HG03280 (cell line): ENCODE data around the gene SNX20.

Experiments
- ATAC-seq: cut with Tn5 transposase; IDR thresholded peaks from one replicate; pipeline ENCODE4 v1.9.1; 2021; ENCODE audit warnings: mild to moderate bottlenecking, moderate library complexity; ENCODE audit not compliant: unreplicated experiment

SNX20 gene

DNA sequence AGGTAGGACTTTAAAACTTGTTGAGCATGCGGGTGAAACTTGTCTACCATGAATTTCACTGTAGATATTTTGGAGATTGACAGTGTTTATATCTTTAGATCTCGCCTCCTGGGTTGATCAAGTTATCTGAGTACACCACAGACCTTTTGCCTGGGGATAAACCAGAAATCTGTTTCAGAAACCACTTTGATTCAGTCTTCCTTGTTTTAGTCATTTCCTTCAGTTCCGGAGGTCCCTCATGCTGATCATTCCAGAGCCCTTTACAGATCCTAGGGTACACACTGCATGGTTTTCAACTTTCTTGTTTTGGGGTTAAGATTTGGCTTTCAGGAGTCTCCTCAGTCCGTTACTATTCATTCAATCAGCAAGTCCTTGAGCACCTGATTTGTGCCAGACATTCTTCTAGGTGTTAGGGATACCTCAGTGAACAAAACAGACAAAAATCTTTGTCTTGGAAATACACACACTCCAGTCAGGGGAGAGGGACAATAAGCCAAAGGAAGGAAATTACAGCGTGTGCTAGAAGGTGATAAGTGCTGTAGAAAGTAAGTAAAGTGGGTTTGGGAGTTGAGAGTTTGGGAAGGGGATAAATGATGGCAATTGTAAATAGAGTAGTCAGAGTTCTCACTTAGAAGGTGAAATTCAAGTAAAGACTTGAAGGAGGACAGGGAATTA lies 24.5 kb upstream of the SNX20 start:
- ATAC-seq, result no peak

DNA sequence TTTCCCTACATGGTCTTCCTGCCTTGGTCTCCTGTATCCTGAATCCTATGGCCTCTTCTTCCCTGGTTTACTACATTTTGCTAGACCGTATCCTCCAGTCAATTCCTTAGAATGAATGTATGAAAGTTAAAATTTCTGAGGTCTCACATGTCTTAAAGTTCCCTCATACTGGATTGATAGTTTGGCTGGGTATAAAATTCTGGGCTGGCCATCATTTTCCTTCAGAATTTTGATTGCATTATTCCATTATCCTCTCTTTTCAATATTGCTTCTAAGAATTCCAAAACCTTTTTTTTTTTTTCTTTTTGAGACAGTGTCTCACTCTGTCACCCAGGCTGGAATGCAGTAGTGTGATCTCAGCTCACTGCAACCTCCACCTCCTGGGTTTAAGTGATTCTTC lies 23.1 kb upstream of the SNX20 start:
- ATAC-seq, result no peak

DNA sequence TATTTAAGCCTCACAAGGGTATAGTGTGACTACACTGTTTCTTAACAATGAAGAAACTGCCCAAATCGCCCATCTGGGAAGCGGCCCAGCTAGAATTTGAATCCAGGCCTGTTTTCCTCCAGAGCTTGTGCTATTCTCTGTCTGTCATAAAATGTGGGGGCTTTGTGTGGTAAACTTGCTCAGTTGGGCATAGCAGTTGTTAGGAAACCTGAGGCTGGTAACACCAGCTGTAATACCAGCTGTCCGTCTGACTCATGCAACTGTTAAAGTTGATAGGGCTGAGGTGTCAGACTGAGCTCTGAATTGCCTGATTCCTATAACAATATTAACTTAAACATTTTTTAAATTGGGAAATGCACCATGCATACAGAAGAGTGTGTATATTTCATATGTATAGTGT lies 21.6 kb upstream of the SNX20 start:
- no peak for ATAC-seq

DNA sequence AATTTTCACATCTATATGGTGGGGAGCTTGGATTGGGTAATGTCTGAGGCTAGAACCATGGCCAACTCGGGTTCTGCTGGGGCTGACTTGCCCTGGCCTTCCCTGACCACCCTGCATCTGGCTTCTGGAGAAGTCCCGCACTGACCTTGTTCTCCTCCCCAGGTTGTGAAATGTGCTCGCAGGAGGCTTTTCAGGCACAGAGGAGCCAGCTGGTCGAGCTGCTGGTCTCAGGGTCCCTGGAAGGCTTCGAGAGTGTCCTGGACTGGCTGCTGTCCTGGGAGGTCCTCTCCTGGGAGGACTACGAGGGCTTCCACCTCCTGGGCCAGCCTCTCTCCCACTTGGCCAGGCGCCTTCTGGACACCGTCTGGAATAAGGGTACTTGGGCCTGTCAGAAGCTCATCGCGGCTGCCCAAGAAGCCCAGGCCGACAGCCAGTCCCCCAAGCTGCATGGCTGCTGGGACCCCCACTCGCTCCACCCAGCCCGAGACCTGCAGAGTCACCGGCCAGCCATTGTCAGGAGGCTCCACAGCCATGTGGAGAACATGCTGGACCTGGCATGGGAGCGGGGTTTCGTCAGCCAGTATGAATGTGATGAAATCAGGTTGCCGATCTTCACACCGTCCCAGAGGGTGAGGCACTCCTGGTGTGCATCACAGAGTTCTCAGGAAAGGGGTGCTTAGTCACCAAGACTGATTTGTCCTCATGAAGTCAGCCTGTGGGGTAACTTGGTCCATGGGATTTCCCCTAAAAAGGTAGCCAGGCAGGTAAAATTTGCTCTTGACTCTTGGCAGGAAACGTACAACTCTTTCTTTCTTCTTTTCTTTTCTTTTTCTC lies 18.4 kb upstream of the SNX20 start:
- no peak for ATAC-seq

DNA sequence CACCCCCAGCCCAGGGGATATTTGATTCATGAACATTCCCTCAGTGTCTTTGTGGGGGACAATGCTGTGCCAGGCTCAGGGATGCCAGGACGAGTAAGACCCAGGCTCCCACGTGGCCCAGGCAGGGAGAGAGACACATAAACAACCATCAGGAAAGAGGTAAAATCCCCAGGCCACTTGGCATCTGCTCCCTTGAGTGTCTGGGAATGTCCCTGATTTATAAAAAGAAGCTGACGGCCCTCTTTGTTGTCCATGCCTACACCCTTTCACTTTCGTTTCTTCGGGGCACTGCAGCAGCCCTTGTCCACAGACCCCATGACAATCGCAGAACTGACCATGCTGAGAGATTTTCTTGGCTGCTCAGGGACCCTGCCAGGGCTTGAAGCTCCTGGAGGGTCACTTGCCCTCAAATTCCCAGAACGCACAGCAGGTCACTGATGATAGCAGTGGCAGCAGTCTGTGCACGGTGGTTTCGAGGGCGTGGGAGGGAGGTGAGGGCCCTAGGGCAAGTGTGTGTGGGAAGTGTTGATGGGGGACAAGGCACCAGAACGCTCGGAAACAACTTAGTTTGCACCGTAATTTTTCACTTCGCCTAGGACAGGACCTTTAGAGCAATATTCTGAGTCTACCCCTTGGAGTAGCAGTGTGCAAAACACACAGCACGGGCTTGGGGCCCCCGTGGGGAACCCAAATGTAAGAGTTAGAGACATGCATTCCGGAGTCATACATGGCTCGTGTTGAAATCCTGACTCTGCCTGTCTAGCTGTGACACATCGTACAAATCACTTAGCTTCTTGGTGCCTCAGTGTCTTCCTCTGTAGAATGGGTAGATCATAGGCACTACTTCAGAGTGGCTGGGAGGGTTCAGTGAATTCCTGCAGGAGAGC lies 17.0 kb upstream of the SNX20 start:
- ATAC-seq, result peak; percentile 46

DNA sequence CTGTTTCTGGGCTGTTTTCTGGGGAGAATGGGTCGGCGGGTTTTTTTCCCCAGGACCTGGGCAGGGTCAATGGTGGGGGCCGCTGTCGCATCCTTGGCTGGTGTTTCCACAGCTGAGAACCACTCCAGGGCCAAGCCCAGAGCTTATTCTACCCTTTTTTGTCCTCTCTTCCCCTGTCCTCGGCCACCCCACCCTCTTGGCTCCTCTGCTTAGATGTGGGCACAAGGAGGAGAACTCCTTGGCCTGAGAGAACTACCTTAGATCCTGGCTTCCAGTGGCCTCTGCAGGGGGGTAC lies 16.3 kb upstream of the SNX20 start:
- no peak for ATAC-seq

DNA sequence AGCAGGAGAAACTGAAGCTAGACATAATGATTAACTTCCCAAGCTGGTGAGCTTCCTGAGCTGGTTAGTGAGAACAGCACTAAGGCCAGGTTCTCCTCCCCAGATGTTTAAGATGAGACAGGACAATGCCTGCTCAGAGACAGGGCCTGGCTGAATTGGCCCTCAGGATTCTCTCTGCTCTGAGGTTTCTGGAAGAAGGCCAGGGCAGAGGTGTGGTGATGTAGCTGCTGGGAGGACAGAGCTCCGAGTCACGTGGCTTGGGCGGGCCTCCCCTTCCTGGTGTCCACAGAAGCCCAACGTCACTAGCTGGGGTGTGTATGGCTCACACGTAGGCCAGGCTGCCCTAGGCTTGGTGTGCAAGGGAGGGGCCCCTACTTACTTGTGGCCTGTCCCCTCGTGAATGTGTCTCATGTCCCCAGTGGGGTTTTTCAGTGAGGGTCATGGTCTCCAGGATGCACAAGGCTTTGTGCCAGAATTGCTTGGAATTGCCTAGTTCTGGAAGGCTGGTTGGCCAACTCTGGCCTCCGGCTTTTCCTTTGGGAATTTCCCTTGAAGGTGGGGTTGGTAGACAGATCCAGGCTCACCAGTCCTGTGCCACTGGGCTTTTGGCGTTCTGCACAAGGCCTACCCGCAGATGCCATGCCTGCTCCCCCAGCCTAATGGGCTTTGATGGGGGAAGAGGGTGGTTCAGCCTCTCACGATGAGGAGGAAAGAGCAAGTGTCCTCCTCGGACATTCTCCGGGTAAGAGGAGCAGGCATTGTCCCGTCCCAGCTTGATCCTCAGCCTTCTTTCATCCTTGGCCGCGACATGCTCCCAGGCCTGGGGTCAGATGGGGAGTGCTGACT lies 15.7 kb upstream of the SNX20 start:
- peak; percentile 53 for ATAC-seq

DNA sequence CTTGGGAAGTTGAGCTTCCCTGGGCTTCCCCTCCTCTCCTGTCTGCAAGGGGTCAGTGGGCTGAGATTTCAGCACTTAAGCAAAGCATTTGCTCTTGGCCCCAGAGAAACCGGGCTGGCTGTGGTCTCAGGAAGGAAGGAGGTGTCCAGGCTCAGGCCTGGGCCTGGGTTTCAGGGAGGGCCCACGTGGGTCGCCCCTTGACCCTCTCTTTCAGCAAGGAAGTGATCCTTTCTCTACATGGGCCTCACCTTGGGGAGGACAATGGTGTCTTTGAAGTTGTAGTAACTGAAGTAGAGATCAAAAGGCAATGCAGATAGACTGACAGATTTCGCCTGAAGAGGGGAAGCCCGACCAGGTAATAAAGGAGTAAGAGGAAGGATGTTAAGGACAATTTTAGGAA lies 15.0 kb upstream of the SNX20 start:
- ATAC-seq, result no peak

DNA sequence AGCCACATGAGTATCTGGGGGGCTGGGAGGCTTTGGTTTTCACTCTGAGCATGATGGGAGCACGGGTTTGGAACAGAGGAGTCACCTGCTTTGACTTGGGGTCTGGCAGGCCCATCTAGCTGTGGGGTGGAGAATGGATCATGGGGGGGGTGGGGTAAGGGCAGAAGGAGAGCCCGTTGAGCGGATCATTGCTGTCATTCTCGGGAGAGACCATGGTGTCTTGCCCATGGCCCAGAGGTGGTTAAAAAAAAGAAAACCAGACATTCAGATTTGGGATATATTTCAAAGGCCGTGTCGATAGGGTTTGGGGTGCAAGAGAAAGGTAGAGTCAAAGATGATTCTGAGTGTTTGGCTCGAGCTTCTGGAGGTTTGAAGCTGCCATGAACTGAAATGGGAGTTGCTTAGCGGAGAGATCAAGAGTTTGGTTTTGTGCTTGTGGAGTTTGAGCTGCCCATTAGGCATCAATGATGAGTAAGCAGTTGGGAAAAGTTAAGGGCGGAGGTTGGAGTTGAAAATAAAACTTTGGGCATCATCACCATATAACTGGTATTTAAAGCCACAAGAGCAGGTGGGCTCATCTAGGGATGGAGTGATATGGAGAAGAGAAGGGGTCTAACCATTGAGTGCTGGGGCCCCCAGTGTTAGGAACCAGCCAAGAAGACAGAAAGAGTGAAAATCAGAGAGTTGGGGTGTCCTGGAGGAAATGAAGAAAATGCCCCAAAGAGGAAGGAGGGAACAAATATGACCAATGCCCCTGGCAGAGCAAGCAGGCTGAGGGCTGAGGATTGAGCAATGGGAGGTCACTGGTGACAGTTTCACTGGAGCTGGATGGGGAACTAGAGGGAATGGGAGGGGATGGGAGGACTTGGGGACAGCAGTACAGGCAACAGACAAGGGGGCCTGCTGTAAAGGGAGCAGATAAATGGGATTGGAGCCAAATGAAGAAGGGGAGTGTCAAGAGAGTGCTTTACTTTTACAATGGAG lies 14.2 kb upstream of the SNX20 start:
- no peak for ATAC-seq

DNA sequence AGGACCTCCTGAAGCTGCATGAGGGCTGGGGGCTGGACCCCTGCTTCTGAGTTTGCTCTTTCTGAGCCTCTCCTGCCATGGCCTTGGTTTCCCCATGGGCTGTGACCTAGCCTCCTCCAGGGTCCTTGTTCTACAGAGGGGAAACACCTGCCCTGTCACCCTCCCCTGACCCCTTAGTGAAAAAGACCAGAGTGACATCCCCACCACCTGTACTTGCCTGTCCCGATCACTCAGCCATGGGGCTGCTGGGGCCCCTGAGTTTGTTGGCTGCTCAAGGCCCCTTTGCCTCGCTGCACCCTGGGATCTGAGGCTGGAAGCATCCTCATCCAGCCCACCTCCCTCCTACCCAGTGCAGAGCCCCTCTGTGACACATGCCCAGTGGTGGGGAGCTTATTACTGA lies 13.1 kb upstream of the SNX20 start:
- ATAC-seq, result no peak

DNA sequence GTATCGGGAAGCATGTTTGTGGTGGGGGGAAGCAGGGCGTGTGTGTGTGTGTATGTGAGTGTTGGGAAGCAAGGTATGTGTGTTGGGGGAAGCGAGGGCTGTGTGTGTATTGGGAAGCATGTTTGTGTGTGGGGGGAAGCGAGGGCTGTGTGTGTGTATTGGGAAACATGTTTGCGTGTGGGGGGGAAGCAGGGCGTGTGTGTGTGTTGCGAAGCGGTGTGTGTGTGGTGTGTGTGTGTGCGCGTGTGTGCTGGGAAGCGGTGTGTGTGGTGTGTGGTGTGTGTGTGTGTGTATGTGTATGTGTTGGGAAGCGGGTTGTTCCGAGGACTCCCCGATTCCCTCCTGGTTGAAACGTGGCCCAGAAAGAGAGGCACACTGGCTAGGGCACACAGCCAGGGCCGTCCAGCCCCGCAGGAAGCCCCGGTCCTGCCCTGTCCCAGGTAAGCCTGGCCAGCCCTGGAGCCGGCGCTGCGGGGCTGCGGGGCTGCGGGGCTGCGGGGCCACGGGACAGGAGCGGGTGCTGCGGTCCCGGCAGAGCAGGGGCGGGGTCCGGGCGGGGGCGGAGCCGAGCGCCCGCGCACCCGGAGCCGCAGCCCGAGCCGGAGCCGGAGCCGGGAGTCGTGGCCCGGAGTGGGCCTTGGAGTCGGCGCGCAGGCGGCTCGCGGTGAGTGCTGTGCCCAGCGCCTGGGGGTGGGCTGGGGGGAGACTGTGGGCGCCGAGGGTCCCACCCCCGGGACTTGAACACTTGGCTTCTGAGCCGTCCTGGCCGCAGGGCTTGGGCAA lies 12.1 kb upstream of the SNX20 start, which contains the start of gene NOD2:
Gene NOD2 (plus strand): TSS at position 608 of the 783 bp plus-strand sequence. CDS start 5,890 bp downstream, outside the sequence.
- ATAC-seq, result no peak

DNA sequence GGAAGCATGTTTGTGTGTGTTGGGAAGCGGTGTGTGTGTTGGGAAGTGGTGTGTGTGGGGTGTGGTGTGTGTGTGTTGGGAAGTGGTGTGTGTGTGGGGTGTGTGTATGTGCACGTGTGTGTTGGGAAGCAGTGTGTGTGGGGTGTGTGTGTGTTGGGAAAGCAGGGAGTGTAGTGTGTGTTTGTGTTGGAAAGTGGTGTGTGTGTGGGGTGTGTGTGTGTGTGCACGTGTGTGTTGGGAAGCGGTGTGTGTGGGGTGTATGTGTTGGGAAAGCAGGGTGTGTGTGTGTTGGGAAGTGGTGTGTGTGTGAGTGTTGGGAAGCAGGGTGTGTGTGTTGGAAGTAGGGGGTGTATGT lies 11.5 kb upstream of the SNX20 start:
- no peak for ATAC-seq

DNA sequence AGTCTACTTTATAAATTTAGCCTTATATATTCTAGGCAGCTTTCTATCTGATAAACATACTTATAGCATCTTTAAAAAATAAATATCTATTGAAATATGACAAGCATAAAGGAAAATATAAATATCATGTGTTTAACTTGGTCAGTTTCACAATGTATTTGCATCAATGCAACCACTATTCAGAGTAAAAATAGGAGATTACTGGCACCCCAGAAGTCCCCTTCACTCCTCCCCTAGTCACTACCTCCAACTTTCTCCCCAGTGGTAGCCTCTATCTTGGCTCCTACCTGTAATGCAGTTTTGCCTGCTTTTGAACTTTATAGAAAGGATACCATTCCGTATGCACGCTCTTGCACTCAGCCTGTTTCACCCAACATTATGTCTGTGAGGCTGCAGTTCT lies 9.1 kb upstream of the SNX20 start:
- ATAC-seq, result no peak

DNA sequence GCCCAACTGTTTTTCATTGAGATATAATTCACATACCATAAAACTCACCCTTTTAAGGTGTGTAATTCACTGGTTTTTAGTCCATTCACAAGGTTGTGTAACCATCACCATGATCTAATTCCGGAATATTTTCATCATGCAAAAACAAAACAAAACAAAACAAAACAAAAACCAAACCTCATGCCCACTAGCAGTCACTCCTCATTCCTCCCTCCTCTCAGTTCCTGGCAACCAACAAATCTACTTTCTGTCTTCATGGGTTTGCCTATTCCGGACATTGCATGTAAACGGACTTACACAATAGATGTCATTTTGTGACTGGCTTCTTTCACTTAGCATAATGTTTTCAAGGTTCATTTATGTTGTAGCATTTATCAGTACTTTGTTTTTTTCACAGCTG lies 7.8 kb upstream of the SNX20 start:
- ATAC-seq, result no peak

DNA sequence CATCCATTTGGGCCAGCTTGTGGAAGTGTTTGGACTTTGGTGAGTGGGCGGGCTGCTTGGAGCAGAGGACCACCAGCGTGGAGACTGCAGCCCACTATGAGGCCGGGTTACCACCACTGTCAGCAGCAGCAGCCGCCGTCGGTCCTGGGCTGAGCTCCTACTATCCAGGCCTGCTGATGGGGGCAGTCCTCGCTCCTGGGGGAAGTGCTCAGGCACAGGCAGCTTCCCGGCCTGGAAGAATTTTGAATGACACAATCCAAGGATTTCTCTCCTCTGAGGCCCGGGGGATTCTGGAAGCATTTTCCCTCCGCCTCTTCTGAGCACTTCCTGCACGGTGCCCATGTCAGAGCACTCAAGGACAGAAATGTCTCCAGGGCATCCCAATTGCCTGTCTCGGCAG lies 7.0 kb upstream of the SNX20 start:
- no peak for ATAC-seq

DNA sequence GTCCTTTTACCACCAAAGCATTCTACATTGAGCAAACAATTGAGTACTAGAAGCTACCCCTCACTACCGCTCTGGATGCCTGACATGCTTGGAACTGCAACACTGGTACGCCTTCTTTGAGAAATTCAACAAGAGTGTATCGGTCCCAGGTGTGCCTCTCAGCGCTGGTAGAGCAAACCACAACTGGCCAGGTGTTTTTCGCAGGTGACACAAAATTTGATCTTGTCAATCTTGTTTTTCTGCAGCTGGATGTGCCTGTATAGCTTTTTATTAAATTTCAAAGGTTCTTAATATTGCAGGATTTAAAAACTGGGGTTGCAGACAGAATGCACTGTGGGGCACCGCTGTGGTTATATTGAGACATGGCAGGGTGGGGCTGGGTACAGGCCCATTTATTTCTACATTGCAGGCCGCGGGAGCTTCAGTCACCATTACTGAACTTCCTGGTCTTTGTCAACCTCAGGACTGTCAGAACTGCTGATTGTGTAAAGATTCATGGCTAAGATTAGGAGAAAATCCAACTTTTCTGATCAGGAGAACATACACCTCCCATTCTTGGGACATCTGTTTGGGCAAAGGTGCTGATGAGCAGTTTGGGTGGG lies 4.5 kb upstream of the SNX20 start:
- no peak for ATAC-seq

DNA sequence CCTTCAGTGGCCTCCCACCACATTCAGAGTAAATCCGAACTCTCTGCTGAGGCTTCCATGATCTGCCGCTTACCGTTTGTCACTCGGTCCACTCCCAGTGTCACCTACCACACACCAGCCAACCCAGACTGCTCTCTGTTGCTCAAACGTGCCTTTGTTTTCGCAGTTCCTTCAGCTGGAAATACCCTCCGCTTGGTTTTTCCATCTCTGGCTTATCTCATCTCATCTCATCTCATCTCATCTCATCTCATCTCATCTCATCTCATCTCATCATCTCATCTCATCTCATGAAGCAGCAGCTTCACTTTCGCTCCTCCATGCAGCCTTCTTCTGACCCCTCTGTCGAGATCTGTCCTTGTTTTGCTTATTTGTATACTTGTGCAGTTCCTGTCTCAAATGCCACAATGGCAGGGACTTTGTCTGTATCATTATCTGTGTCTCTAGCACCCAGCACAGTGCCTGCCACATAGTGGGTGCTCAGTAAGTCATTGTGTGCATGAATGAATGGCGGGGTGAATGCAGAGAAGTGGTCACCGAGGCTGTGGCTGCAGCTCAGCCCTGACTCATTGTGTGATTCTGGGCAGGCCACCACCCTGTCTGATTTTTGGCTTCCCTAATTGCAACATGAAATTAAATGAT lies 3.8 kb upstream of the SNX20 start:
- ATAC-seq, result no peak
